ENCODE results near the gene RSPH1. TPM values are rescaled to one million over a fixed set of nuclear protein-coding genes. Genes with fewer than 3 reads are reported as not detected.

RSPH1 gene
- total and polyA plus RNA-seq, 12 donors, result 0.13 to 5.8 (median 0.87) TPM; not detected in 2

GRCh38 chr21:42474043-42474831 lies 21.8 kb downstream of the RSPH1 start:
- no peaks in the 10 kb centered on the region for H3K4me1 ChIP-seq (replicated peaks in 1 of 2)
- H3K27ac ChIP-seq, result no peak overlapping the region
- no peaks in the 10 kb centered on the region for H3K9me3 ChIP-seq (replicated peaks in 1 of 3)
- H3K4me3 ChIP-seq, result no peak overlapping the region
- 70 to 78% (median 74%) methylated on average over 14 of the region's 14 CpGs for WGBS, 4 donors
- DNase-seq, result peak in 3 of 7 donors; percentile 13 to 27 (median 14)
- TF ChIP-seq POLR2A (IDR thresholded peaks at IDR 0.05) (no peak), CTCF (IDR thresholded peaks at IDR 0.05) (no peak)
- H3K27me3 ChIP-seq, result no peaks in the 10 kb centered on the region
- H3K36me3 ChIP-seq (replicated peaks in 1 of 2), result no peaks in the 10 kb centered on the region
- intact Hi-C loops (cut with DNase I), result no loop called here

GRCh38 chr21:42473498-42474042 lies 22.5 kb downstream of the RSPH1 start:
- no peaks in the 10 kb centered on the region for H3K9me3 ChIP-seq (replicated peaks in 1 of 3)
- no peak overlapping the region for H3K4me3 ChIP-seq
- 83 to 89% (median 85%) methylated on average over 9 of the region's 9 CpGs for WGBS, 4 donors
- H3K27ac ChIP-seq, result no peak overlapping the region
- no peaks in the 10 kb centered on the region for H3K27me3 ChIP-seq
- peak in 2 of 7 donors; percentile 14 to 39 for DNase-seq
- H3K36me3 ChIP-seq (replicated peaks in 1 of 2), result no peaks in the 10 kb centered on the region
- no peaks in the 10 kb centered on the region for H3K4me1 ChIP-seq (replicated peaks in 1 of 2)
- intact Hi-C loops (cut with DNase I), result no loop called here
- no peak for TF ChIP-seq POLR2A (IDR thresholded peaks at IDR 0.05)
- no peak for TF ChIP-seq CTCF (IDR thresholded peaks at IDR 0.05)

GRCh38 chr21:42472521-42472920 lies 23.5 kb downstream of the RSPH1 start:
- 66 to 75% (median 69%) methylated on average over 7 of the region's 7 CpGs for WGBS, 4 donors
- H3K4me3 ChIP-seq, result no peak overlapping the region
- H3K27ac ChIP-seq, result no peak overlapping the region
- no peaks in the 10 kb centered on the region for H3K4me1 ChIP-seq (replicated peaks in 1 of 2)
- no peaks in the 10 kb centered on the region for H3K36me3 ChIP-seq (replicated peaks in 1 of 2)
- no peaks in the 10 kb centered on the region for H3K27me3 ChIP-seq
- peak in 1 of 7 donors; percentile 25 for DNase-seq
- no peaks in the 10 kb centered on the region for H3K9me3 ChIP-seq (replicated peaks in 1 of 3)
- no peak for TF ChIP-seq POLR2A (IDR thresholded peaks at IDR 0.05)
- TF ChIP-seq CTCF (IDR thresholded peaks at IDR 0.05), result no peak
- intact Hi-C loops (cut with DNase I), result no loop called here

- TF ChIP-seq CTCF (IDR thresholded peaks at IDR 0.05) (no peak), POLR2A (IDR thresholded peaks at IDR 0.05) (no peak)
- Histone ChIP-seq H3K27me3 (no peaks in the 10 kb centered on the region), H3K4me3 (no peak overlapping the region), H3K4me1 (replicated peaks in 1 of 2) (no peaks in the 10 kb centered on the region), H3K27ac (no peak overlapping the region), H3K36me3 (replicated peaks in 1 of 2) (no peaks in the 10 kb centered on the region), H3K9me3 (replicated peaks in 1 of 3) (no peaks in the 10 kb centered on the region)
- WGBS, 4 donors, result 86 to 93% (median 90%) methylated on average over 12 to 13 of the region's 13 CpGs
- intact Hi-C loops (cut with DNase I), result no loop called here
- DNase-seq, result peak in 2 of 7 donors; percentile 8 to 30
Observed at GRCh38 chr21:42471716-42472330, 24.2 kb downstream of the RSPH1 start.
